DOHH2 (cell line): ENCODE measurements around the gene HOXA10.

Experiments used
- EZH2phosphoT487 ChIP-seq: fragments of 200-600 bp; sonication (generic); IDR thresholded peaks from 2 replicates; pipeline ENCODE4 v1.6.1; 2017; ENCODE audit warnings: borderline replicate concordance, mild to moderate bottlenecking, antibody characterized with exemption, low read length, moderate library complexity, mixed read lengths
- TF ChIP-seq, protein P1 (sequence below): fragments of 200-600 bp; sonication (generic); IDR thresholded peaks from one replicate; pipeline ENCODE4 v1.5.1; 2014; ENCODE audit warnings: antibody characterized with exemption, mild to moderate bottlenecking, low read depth, low read length; ENCODE audit not compliant: poor library complexity, severe bottlenecking

- TF ChIP-seq, protein P1, sequence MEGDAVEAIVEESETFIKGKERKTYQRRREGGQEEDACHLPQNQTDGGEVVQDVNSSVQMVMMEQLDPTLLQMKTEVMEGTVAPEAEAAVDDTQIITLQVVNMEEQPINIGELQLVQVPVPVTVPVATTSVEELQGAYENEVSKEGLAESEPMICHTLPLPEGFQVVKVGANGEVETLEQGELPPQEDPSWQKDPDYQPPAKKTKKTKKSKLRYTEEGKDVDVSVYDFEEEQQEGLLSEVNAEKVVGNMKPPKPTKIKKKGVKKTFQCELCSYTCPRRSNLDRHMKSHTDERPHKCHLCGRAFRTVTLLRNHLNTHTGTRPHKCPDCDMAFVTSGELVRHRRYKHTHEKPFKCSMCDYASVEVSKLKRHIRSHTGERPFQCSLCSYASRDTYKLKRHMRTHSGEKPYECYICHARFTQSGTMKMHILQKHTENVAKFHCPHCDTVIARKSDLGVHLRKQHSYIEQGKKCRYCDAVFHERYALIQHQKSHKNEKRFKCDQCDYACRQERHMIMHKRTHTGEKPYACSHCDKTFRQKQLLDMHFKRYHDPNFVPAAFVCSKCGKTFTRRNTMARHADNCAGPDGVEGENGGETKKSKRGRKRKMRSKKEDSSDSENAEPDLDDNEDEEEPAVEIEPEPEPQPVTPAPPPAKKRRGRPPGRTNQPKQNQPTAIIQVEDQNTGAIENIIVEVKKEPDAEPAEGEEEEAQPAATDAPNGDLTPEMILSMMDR, result no peak
- TF ChIP-seq EZH2phosphoT487, result no peak
Measured at GRCh38 chr7:27208998-27209397, 34.9 kb upstream of the HOXA10 start.
